GM21786 (cell line): ENCODE results near the gene KRTAP29-1.

ENCODE experiments used
- ATAC-seq: cut with Tn5 transposase; IDR thresholded peaks from one replicate; pipeline ENCODE4 v1.9.1; 2021; ENCODE audit not compliant: unreplicated experiment

The KRTAP29-1 gene

DNA sequence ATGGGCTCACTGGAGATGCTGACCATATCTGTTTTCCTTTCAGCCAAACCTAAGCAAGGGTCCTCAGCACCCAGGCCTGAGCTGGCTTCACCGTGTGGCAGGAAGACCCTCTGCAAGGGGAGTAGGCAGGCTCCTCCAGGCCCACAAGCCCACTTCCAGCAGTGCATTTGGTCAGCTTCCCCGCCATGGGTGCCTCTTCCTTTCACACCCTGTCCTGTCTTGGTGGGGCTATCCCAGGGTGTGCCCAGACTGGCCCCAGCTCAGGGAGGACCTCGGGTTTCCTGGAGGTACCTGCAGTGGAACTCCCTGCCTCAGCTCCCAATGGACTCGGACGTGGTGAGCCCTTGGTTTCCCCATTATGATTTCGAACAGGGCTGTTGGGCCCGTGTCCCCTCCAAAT is 25.6 kb upstream of the KRTAP29-1 start:
- ATAC-seq = no peak

DNA sequence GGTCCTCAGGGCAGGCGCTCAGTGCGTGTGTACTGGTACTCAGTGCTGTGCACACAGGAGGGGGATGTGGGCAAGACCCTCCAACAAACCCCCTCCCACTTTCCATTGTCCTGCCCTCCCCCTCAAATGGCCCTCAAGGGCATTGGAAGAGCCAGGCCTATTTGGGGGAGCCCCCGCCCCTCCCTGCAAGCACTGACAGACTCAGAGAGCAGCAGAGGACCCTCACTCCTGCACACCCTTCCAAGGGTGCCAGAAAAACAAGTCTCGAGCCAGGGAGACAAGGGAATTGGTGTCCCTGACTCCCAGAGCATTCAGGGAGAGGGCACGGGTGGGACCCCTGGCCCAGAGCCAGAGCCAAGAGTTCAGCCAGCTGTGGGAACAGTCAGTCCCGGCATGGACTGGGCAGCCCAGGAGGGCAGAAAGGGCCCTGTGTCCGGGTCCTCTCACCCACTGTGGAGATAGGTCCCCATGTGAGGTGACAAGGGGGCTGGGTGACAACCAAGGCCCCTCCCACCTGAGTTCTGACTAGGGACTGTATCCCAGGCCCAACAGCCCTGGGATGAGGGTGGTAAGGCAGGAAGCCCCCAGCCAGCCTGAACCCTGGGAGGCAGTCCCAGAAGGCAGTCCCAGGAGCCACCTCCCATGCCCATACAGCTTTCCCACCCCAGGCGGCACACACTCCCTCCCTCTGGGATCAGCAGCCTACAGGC is 24.9 kb upstream of the KRTAP29-1 start:
- no peak for ATAC-seq

DNA sequence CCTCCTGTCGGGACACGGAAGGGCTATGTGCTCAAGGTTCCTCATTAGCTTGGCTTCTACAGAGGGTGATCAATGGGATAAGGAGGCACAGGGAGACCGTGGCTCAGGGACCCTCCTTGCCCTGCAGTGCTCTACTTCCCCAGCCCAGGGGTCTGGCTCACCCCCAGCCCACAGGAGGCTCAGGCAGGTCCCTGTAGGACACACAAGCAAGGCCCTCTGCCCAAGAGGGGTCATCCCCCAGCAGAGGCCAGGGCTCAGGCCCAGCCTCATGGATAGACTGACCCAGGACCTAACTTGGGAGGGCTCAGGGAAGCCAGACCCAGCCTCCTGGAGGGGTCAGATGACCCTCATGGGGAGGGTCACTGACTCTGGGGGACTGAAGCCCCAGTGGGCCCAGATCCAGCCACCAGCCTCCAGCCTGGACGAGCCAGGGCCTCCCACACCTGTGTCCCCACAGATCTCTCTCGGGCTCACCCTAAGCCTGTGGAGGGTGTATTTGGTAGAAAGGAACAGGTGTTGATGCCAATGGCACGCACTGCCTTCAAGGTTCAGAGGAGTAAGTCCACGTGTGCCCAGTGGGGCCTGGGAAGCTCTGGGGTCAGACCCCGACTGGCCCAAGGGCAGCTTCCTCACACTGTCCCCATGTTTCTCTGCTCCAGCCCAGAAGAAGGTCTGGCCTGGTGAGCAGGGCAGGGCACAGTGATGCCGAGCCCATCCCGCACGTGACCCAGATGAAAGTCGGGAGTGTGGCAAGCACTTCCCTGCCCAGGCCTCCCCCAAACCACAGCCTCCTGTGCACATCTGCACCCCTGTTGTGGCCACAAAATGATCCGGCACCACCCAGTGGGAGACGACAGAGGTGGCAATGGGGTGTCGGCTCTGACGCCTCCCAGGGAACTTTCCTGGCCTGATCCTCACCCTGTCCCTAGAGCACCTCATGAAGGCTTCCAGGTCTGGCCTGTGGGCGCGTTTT is 23.8 kb upstream of the KRTAP29-1 start:
- ATAC-seq = no peak

DNA sequence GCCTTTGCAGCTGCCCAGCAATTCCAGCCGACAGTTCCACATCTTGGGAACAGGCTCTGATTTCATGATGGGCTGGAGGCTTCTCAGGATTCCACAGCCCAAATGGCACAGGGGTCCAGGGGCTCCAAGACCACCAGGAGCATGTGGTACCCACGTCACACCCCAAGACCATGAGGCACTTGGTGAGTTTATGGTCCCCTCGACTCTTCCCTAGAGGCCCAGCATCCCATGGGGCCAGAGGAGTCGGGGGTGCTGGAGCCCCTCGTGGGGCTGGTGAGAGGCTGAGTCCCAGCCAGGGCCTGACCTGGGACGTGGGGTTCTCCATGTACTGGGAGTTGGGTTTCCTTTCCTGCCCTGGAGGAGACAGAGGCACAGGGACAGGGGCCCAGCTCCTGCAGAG is 23.0 kb upstream of the KRTAP29-1 start:
- no peak for ATAC-seq

DNA sequence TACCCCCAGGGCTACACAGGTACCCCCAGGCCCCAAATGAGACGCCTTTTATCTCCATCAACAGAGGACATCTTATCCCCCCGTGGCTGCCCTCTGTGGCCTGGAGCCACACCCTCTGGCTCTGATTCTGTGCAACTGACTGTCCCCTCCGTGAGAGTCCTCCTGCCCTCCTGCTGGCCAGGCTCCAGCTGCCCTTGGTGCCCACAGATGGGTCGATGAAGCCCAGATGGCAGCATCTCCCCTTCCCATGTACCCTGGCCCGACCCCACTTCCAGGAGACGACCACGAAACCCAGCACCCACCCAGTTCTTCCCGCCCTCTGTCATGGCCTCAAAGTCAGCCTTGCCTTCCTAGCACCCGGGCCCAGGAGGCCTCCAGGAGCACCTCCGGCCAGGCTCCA is 22.5 kb upstream of the KRTAP29-1 start:
- no peak for ATAC-seq

DNA sequence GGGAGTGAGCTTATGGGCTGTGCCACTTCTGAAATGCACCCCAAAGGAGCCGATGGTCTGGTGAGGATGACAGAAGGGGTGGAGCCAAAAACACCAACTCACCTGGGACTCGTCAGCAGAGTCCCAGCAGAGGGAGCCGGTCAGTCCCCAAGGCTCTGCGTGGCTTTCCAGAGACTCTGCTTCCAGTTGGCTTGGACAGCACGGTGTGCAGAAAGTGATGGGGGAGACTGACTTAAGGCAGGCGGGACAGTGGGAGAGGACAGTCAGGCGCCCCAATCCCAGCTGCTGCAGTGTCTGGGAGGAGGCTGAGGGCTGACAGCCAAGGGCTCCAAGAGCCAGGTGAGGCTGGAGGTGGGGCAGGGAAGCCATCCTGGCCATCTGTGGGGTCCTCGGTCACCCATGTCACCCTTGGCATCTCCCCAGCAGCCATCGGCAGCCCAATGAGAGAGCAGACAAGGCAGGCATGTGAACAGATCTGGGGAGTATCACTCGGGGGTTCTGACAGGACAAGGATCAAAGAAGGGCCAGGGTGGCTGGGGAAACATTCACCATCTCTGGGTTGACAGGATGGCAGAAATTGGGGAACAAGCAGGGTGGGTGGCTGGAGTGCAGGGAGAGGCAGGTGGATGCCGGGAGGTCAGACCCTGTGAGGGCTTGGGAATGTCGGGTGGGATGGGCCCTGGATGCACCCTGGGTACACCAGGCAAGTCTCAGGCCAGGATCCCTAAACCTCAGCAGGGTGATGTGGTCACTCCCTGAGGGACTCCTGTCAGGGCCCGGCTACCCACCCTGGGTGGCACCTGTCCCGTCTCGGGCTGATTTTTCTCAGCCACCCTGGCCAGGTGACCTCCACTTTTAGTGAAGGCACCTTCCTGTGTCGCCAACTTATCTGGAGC is 21.8 kb upstream of the KRTAP29-1 start:
- no peak for ATAC-seq

DNA sequence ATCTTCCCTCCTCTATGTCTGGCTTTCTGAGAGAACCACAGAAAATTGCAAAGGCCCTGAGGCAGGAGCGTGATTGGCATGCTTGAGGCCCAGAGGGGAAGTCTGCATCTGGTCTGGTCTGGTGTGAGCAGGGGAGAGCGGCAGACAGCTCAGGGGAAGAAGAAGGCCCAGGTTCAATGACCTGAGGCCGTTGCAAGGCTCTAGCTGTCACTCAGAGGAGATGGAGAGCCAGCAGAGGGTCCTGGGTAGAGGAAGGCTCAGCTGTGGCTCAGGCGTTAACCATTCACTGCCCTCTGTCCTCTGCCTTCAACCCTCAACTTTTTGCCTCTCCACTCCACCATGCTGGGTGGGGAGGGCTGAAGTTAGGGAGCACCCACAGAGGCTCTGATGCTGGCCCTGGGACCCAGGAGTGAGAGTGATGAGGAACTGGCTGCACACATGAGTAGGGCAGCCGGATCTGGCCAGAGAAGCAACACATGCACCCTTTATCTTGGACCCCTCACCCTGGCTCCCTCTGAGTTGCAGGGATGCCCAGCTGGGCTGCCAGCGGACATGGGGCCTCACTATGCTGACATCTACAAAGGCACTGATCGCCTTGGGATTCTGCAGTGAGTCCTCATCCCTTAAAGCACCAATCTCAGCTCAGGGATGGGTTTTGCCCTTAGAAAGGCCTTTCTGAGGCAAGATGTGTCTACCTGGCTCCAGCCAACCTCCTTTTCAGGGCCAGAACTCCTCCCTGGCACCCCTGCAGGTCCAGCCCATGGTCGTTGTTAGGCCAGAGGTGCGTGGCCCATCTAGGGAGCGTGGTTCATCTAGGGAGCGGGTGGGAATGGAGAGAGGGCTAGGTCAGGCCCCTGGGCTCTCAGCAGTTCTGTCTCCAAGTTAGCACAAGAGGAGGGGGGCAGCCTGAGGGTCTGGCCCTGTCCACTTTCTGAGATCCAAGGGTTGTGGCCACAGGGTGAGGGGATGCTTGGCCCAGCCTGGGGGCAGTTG is 20.5 kb upstream of the KRTAP29-1 start:
- no peak for ATAC-seq

DNA sequence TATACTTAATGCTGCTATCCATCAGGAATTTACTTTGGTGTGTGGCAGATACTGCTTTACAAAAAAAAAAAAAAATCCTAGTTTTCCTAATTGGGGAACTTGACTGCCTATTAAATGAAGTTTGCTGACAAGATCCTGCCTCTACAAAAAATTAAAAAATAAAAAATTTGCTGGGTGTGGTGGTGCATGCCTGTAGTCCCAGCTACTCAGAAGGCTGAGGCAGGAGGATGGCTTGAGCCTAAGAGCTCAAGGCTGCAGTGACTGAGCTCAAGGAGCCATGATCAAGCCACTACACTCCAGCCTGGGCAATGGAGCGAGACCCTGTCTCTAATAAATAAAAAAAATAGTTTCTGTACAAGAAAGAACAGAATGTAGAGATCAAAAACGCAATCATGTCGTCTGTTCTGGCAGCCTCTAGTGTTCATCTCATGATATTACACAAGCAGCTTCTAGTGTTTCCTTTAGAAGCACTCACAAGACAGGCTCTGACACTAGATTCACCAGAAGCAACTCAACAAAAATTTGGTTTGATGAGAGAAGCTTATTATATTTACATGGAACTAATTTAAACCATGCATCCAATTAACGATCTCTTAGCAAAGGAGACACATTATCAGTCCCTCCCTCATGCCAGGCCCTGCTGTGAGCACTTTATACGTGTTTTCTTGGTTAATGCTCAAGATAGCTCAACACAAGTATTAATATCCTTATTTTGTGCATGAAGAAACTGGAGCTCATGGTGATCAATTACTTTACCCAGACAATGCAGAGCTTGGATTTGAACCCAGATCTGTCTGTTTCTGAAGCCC is 19.6 kb upstream of the KRTAP29-1 start:
- no peak for ATAC-seq

DNA sequence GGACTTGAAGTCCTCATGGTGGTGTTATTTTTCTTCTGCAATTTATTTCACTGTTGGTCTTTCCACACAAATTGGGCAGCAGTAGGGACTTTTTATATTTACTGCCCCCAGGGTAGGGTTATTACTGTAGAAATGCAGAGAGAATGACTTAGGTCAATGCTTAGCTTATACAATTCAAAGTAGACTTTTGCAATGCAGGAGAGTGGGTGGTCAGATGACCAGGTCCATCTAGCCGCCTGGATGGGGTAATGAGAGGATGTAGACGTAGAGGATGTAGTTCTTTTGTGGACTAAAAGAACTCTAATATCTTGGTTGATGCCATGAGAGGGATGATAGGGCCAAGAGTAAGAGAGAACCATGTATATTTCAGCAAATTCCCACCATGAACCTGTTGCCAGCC is 15.6 kb upstream of the KRTAP29-1 start:
- ATAC-seq = no peak

DNA sequence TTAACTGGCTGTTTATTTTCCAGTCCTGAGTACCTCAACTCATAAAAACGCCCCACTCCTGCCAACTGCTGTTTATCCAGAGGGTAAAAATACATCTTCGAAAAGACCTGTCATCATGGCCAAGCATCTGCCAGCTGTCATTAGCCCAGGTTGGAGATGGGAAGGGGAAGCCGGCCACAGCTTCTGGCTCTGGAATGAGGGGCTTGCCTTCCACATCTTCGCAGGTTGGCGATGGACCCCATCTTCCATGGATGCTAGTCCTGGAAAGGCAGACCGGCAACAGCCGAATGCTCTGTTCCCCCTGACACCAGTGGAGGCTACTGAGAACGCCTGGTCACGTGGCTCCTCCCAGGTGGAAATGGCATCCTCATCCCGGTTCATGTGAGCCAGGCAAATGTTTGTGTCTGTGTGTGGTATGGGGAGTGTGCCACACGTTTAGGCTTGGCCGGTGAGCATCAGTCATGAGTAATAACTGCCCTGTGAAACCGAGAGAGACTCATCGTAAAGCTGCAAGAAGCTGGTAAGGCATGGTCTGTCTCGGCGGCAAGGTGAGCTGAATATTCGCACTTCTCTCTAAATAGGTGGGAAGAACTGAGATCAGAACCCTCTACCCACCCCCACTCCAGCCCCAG is 13.3 kb upstream of the KRTAP29-1 start:
- ATAC-seq = no peak

DNA sequence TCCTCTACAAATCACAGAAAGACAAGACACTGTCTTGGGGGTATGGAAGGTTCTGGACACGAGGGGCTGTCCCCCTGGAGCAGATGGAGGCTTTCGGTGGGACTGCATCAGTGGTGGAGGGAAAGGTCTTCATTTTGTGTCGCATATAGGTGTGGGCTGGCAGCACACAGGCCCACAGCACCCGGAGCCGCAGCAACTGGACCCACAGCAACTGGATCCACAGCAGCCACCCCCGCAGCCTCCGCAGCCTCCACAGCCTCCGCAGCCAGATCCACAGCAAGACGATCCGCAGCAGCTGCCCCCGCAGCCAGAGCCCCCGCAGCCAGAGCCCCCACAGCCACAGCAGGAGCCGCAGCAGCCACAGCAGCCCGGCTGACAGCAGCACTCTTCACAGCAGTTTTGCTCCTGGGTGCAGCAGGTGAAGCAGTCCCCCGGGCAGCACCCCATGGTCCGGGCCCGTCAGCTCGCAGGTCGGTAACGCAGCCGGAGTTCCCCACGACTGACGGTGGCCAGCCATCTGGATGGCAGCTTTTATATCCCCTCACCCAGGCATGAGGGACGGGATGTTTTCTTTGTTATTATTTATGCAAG is 12.6 kb upstream of the KRTAP29-1 start, which contains the start of gene KRTAP17-1:
KRTAP17-1 (minus strand) TSS at position 507 of the 591 bp plus-strand sequence; CDS start at position 447, 60 bp downstream.
- no peak for ATAC-seq

DNA sequence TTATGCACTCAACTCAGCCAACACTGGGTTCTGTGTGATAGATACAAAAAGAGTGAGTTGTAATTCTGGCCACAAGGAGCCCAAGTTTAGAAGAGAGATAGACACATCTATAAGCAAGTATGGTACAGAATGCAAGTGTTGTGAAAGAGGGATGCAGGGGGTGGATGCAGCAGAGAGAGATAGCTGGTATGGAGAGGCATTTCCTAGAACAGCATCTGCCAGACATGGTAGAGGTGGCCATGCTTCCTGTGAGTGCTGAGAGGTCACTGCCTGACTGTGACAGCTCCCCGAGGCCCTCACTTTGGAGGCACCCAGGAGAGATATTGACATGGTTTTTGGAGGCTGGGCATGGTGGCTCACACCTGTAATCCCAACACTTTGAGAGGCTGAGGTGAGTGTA is 8.5 kb upstream of the KRTAP29-1 start:
- ATAC-seq = no peak

DNA sequence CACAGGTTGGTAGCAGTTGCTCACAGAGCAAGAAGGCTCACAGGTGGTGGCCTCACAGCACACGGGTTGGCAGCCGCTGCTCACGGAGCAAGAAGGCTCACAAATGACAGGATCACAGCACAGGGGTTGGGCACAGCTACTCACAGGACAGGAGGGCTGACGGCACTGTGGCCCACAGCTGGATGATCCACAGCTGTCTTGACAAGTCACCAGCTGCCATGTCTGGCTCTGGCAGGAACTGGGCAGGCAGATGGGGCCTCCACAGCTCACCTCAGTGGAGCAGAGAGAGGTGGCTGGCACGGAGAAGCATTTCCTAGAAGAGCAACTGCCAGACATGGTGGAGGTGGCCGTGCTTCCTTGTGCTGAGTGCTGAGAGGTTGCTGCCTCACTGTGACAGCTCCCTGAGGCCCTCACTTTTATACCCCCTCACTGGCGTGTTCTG is 6.3 kb upstream of the KRTAP29-1 start, which contains the start of gene KRTAP16-1:
KRTAP16-1 (minus strand) TSS at position 392 of the 442 bp plus-strand sequence; CDS start at position 336, 56 bp downstream.
- ATAC-seq = no peak

DNA sequence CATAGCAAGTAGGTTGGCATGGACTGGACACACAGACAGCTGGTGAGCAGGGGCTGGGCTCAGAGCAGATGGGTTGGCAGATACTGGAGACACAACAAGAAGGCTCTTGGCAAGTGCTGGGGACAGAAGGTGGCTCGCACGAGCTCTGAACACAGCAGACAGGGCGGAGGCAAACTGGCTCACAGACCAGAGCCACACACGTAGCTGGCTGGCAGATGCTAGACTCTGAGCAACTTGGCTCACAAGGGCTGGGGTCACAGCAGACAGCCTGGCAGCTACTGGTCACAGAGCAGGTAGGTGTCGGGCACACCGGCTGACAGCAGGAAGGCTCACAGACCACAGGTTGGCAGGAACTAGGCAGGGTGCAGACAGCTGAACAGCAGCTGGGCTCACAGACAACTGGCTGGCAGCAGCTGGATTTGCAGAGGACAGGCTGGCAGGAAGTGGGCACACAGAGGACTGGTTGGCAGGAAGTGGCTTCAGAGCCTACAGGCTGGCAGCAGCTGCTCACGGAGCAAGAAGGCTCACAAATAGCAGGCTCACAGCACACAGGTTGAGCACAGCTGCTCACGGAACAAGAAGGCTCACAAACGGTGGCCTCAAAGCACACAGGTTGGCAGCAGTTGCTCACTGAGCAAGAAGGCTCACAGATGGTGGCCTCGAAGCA is 5.7 kb upstream of the KRTAP29-1 start:
- no peak for ATAC-seq

DNA sequence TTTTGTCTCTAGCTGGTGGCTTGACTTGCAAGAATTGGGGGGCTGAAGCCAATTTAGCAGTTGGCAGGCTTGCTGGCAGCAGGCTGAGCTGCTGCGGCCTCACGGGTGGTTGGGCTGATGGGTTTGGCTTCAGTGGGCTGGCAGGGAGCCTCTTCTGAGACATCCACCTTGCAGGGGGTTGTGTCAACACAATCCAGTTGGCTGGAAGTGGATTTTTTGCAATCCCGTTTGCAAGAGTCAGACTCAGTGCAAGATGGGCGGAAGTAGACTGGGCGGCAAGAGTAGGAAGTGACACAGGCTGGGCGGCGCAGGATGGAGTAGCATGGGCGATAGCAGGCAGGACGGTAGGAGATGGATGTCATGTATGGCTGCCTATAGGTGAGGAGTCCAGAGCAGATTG is 5.0 kb upstream of the KRTAP29-1 start:
- no peak for ATAC-seq

DNA sequence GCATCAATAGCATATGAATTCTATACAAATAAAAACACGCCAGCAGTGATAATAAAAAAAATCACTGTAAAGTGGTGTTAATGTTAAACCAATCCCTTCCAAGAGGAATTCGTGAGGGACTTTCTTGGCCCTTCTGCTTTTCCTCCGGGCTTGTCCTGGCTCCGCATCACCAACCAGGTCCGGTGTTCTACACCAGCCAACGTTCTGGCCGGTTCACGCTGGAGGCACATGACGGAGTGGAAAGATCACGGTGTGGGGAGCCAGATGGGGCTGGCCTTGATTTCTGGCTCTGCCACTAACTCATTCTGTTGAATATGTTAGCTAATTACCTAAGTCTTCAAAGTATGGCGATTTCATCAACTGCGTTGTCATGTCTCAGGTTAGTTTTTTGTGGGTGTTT is 1.4 kb upstream of the KRTAP29-1 start:
- no peak for ATAC-seq

DNA sequence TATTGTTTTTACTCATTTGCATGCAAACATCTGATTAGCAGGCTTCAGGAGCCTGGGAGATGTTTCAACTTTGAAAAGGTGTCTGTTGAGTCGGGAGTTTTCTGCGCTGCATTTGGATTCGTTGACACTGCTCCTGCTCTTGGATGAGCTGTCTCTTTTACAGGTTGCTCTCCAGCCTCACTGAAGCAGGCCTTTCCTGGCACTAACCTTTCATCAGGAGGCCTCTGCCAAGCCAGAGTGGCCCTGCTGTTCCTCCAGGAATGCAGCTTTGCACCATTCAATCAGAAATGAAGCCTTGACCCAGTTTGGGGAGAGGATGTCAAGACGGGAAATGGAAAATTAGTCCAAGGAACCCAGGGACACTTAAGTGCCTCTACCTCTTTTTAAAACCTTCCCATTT is 330 bp upstream of the KRTAP29-1 start:
- ATAC-seq = no peak
